ENCODE measurements around the gene CMBL. TPM values are rescaled to one million over a fixed set of nuclear protein-coding genes. Genes with fewer than 3 reads are reported as not detected.

Gene CMBL
- total RNA-seq, 2 experiments from 2014 or later: 1.2 to 1.4 TPM

DNA sequence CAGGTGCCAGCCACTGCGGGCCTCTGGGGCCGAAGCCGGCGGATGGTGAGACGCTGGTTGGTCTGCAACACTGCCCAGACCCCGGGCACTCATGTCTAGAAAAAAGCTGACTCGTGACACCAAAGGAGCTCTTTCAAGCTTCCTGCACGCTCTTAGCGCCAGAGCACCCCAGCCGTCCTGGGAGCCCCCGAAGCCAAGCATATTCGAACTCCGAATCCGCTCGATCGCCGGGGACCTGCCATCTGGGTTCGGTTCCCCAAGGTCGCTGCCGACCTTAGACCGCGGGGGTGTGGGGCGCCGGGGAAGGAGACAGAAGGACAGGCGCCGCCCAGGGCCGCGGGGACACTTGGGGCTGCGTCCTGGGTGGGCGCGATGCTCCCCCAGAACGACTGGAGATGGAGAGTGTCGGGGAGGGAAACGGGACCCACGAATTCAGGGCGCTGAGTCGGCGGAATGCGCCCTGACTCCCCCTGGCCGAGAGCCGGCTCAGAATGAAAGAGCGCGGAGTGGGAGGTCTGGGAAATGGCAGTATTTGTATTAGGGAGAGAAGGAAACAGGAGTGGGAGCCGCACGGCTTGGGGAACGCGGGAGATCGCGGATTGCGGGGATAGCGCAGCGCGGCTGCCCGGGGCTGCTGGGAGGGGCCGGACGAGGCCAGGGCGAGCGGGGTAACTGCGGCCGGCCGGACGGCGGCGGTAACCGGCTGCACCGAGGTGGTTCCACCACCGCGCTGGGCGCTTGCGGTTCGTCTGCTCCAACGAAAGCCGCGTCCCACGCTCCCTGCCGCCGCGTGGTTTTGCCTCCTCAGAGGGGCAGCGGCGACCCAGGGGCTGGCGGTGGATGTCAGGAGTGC, 25.7 kb upstream of the CMBL start:
- ATAC-seq (peak; percentile 39), DNase-seq (peak; percentile 22)
- POLR2A ChIA-PET: no interaction called here
- H3K9me3 Mint-ChIP-seq: no peaks in the 10 kb centered on the region
- peak overlapping the region; percentile 73 for H3K4me3 Mint-ChIP-seq
- H3K27ac Mint-ChIP-seq: no peak overlapping the region
- H3K4me1 Mint-ChIP-seq (ENCODE audit: low read depth): peaks cover 4% of the 10 kb centered on the region
- H3K27me3 Mint-ChIP-seq: peaks cover 37% of the 10 kb centered on the region
- TF ChIP-seq, protein P1, sequence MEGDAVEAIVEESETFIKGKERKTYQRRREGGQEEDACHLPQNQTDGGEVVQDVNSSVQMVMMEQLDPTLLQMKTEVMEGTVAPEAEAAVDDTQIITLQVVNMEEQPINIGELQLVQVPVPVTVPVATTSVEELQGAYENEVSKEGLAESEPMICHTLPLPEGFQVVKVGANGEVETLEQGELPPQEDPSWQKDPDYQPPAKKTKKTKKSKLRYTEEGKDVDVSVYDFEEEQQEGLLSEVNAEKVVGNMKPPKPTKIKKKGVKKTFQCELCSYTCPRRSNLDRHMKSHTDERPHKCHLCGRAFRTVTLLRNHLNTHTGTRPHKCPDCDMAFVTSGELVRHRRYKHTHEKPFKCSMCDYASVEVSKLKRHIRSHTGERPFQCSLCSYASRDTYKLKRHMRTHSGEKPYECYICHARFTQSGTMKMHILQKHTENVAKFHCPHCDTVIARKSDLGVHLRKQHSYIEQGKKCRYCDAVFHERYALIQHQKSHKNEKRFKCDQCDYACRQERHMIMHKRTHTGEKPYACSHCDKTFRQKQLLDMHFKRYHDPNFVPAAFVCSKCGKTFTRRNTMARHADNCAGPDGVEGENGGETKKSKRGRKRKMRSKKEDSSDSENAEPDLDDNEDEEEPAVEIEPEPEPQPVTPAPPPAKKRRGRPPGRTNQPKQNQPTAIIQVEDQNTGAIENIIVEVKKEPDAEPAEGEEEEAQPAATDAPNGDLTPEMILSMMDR (IDR thresholded peaks at IDR 0.05): no peak
- peaks cover 2% of the 10 kb centered on the region for H3K36me3 Mint-ChIP-seq (ENCODE audit: low read depth)
- intact Hi-C loops (cut with micrococcal nuclease): no loop called here
- CTCF ChIA-PET: no interaction called here

DNA sequence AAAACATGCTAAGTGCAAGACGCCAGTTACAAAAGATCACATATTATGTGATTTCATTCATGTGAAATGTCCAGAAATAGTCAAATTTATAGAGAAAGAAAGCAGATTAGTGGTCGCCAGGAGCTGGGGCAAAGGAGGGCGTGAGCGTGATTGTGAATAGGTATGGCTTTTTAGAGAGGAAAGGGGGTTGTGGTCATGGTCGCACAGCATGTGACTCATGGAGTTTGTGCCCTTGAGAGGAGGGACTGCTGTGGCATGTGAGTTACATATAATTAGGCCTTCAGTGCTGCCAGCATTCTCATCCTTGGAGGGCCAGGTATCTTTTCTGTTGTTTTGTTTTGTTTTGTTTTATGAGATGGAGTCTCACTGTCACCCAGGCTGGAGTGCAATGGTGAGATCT, 24.6 kb upstream of the CMBL start:
- POLR2A ChIA-PET: no interaction called here
- Mint-ChIP-seq H3K27me3 (peaks cover 37% of the 10 kb centered on the region), H3K4me1 (ENCODE audit: low read depth) (peaks cover 4% of the 10 kb centered on the region), H3K27ac (no peak overlapping the region), H3K36me3 (ENCODE audit: low read depth) (peaks cover 2% of the 10 kb centered on the region), H3K9me3 (no peaks in the 10 kb centered on the region), H3K4me3 (no peak overlapping the region)
- TF ChIP-seq, protein P1 (IDR thresholded peaks at IDR 0.05): no peak
- CTCF ChIA-PET: interaction anchor here (0.7 kb wide), 1 partner anchor 49 kb away, joined by 3 read pairs; no protein-coding TSS in a partner anchor
- intact Hi-C loops (cut with micrococcal nuclease): no loop called here
- no peak for DNase-seq
- ATAC-seq: peak; percentile 39

DNA sequence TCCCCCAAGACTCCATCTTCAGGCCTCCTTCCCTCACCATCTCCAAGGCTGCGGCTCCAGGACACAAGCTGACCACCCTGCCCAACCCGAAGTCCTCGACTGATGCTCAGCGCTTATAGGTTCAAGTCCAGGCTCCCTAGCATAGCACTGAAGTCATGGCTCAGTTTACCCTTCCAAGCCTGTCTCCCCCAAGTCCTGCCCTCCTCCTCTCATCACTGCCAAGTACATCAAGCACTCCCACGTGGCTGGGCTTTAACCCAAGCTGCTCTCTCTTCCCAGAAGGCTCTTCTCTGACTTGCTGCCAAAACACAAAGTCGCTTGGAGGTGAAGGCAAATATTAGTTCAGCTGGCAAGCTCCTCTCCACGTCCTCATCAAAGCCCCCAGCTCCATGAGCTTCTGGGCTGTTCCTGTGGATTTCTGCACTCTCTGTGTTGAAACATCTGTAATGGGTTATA, 23.7 kb upstream of the CMBL start:
- Mint-ChIP-seq H3K27me3 (peaks cover 37% of the 10 kb centered on the region), H3K4me1 (ENCODE audit: low read depth) (peaks cover 4% of the 10 kb centered on the region), H3K4me3 (no peak overlapping the region), H3K36me3 (ENCODE audit: low read depth) (peaks cover 2% of the 10 kb centered on the region), H3K9me3 (no peaks in the 10 kb centered on the region), H3K27ac (no peak overlapping the region)
- intact Hi-C loops (cut with micrococcal nuclease): no loop called here
- DNase-seq (no peak), ATAC-seq (no peak)
- TF ChIP-seq, protein P1 (IDR thresholded peaks at IDR 0.05): no peak
- ChIA-PET POLR2A (interaction anchor here (0.5 to 1.0 kb wide), 2 partner anchors 21 to 117 kb away, joined by 3 read pairs; no protein-coding TSS in a partner anchor), CTCF (no interaction called here)

DNA sequence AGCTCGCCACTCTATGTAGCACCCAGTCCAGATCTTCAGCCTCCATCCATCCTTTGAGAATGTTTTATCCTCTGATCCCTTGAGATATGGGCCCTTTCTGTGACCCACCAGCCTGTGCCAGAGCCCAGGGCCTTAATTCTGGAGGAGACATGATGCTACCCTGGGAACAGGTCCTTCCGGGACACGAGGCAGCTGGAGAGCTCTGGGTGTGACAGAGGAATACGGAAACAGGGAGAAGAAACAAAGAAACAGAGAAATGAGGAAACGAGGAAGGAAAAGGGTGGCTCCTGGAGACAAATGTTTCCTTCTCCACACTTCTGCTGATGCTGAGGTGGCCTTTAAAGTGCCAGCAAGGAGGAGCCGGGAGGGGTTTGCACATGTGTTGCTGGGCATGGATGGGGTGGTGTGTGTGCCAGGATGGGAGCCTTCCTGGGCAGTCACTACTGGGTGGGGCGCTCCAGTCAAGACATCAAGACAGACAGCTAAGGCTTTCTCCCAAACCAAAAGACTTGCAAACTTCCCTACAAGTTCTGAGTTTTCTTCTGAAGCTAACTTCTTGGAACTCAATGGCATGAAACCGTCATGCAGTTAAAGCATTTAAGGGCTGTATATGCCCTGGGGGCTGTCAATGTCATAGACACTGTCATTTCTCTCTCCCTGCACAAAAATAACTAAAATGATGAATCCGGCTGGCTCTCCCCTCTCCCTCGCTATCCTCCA, 23.0 kb upstream of the CMBL start:
- no peak for ATAC-seq
- intact Hi-C loops (cut with micrococcal nuclease): no loop called here
- H3K27ac Mint-ChIP-seq: no peak overlapping the region
- CTCF ChIA-PET: no interaction called here
- H3K9me3 Mint-ChIP-seq: no peaks in the 10 kb centered on the region
- no peak for DNase-seq
- POLR2A ChIA-PET: no interaction called here
- H3K36me3 Mint-ChIP-seq (ENCODE audit: low read depth): peaks cover 2% of the 10 kb centered on the region
- peaks cover 37% of the 10 kb centered on the region for H3K27me3 Mint-ChIP-seq
- TF ChIP-seq, protein P1 (IDR thresholded peaks at IDR 0.05): no peak
- peaks cover 4% of the 10 kb centered on the region for H3K4me1 Mint-ChIP-seq (ENCODE audit: low read depth)
- H3K4me3 Mint-ChIP-seq: no peak overlapping the region

Measured in activated CD8-positive, alpha-beta T cell treated with anti-CD3 and anti-CD28 coated beads for 36 hours (primary cell).